DMS53 treated with DMSO at 0.1 percent for 48 hours (cell line): ENCODE measurements around the gene ROR1.
A peak's percentile ranks its signal among the peaks of the same experiment; 100 is the strongest.

Source experiments
- DNase-seq: peaks from one replicate; lab custom pipeline; 2025; ENCODE audit not compliant: unreplicated experiment; lab: John Stamatoyannopoulos, UW

Gene ROR1

DNA sequence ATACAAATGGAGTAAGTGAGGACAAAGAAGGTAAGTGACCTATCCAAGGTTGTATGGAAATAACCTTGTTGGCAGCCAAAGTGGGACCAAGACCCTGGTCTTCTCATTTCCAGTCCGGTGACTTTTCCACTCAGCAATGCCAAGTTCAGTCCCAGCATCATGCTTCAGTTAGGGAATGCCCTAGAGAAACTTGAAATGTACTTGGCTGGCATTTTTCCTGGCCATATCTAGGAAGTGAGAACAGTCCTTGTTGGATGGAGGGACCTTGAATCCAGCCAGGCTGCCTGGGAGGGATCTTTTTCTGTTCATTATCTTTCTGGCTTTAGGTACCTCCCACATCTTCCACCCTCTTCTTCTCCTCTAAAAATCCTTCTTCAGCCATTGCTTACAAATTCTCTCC is 352.8 kb downstream of the ROR1 start:
- no peak for DNase-seq

- DNase-seq: no peak
Measured at GRCh38 chr1:64127297-64127696, 353.5 kb downstream of the ROR1 start.

GRCh38 chr1:64129701-64130100 is 355.9 kb downstream of the ROR1 start:
- no peak for DNase-seq

DNA sequence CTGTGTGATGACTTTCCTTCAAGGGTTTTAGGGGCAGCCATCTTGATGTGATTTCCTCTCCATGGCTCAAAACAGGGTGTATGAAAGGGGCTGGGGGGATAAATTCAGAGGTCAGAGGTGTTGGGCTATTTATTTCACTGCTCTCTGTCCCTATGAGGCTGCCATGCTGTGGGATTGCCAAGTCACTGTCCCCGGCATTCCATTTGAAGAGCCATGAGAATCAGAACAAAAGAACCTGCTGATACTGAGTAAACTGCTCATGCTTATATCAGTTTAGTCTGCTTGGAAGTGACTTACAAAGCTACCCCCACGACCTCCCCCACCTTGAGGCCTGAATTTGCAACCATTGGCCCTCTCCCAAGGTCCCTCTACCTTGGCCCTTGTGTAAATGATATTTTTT is 357.3 kb downstream of the ROR1 start:
- no peak for DNase-seq

GRCh38 chr1:64133036-64133435 is 359.2 kb downstream of the ROR1 start:
- DNase-seq: no peak

DNA sequence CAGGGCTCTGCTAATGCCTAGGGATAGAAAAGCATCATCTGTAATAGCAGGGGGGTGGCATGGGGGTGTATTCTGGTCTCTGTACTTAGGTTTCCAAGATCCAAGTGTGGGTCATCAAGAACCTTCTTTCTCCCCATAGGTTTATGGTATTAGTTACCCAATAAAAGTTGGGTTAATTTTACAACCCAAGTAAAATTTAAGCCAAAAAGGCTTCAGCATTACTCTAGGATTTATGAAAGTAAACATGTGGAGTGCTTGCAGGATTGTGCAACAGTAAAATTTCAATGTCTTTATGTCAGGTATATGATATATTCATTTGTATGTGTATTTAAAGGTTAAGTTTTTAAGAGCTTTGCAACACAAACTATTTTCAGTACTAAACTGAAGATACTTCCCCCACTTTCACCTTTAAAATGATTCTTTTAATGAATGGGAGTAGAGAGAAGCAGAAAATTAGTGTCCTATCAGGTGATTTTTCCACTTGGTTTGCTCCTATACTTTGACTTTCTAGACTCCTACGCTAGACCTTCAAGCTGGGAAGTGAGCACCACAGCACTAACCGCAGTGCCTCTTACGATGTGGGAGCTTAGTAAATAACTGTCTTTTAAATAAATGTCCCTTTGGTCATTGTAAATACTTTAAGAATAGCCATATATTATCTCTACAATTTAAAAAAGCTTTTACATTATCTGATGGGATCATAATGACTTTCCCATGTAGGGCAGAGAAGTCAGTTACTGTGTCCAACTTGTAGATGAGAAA is 361.8 kb downstream of the ROR1 start:
- DNase-seq: no peak

DNA sequence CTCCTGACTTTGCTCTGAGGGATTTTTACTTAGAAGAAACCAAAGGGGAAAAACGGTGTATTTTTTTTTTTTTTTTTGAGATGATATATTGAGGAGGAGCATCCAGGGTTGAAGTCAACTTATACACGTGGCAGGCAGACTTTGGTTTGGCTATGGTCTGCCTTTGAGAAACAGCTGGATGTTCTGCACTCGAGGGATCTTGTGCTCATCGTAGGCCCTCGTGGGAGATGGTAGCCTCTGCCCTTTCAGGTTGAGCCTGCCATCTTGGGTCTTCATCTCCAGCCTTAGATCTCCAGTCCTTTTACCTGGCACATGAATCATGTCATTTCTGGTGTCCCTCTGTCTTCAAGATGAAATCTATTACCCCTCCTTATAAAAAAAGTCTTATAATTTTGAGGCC is 362.5 kb downstream of the ROR1 start:
- DNase-seq: no peak

DNA sequence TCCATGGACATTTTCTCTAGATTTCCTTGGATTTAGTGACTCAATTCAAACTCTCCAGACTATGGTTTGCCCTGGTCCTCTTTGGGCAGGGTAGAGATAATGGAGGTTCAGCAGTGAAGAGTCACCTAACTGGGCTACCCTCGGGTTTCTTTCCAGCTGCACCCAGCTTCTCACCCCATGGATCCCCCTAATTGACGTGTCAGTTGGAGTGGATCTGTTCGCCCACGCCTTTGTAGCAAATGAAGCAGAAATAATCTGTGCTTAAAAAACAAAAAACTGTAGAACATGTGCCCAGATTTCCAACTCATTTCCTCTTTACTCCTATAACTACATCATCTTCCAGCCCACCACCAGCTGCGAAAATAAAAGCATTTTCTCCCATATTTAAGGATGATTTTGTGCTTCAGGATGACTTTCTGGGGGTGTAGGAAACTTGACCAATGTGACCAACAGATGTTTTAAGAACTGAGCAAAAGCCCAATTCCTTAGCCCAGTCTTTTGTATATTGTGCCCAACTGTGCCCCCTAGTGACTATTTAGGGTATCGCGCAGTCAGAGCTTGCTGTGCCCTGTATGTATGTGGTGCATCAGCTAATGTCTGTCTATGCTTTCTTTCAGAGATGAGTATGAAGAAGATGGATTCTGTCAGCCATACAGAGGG is 363.1 kb downstream of the ROR1 start:
- DNase-seq: peak; percentile 86

- DNase-seq: no peak
Measured at GRCh38 chr1:64137412-64137803, 363.6 kb downstream of the ROR1 start.

DNA sequence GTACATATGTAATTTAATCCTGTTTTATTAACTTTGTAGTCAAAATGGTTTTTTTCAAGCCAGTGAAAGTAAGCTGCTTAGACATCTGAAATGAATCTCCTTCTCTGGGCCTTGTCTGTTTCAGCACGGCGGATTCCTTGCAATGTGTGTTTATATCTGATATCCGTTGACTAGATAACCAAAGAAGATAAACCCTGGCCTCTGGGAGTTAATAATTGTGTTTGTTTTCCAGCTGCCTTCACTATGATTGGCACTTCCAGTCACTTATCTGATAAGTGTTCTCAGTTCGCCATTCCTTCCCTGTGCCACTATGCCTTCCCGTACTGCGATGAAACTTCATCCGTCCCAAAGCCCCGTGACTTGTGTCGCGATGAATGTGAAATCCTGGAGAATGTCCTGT is 366.1 kb downstream of the ROR1 start:
- no peak for DNase-seq

GRCh38 chr1:64140596-64140995 is 366.8 kb downstream of the ROR1 start:
- DNase-seq: no peak

DNA sequence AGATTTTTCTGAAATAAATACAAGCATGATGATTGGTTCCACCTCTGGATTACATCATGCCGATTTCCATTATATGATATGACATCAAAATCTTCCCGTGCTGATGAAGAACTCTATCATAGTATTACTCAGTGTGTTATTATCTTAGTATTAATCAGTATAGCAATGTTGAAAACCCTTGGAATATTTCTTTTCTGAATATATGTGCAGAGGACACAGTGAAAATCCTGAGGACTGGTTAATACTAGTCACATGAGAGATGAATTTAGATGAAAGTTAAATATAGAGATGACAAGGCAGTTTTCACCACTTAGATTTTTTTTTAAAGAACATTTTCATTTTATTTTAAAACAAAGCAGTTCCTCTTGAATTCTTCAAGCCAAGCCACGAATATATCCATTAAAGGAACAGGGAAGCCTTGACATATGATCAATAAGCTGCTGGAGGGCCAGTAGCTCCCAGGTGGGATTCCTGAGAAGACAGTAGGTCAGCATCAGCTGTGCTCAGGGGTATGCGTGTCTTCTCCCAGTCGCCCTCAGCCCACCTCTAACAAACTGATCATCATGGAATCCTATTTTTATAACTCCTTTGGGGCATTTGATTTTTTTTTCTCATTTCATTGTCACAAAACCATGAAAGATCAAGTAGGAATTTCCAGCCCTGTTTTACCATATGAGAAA is 373.4 kb downstream of the ROR1 start:
- no peak for DNase-seq

DNA sequence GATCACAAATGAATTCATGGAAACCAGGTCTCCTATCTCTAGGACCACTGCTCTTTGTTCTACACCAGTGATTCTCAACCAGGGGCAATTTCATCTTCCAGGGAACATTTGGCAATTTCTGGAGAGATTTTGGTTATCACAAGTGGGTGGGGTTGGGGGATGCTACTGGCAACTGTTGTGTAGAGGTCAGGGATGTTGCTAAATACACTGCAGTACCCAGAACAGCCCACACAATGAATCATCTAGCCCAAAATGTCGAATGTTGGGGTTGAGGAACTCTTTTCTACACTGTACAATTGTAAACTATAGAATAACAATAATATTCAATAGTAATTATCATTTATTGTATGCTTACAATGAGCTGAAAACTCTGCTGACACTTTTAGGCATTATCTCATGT is 373.9 kb downstream of the ROR1 start:
- no peak for DNase-seq

DNA sequence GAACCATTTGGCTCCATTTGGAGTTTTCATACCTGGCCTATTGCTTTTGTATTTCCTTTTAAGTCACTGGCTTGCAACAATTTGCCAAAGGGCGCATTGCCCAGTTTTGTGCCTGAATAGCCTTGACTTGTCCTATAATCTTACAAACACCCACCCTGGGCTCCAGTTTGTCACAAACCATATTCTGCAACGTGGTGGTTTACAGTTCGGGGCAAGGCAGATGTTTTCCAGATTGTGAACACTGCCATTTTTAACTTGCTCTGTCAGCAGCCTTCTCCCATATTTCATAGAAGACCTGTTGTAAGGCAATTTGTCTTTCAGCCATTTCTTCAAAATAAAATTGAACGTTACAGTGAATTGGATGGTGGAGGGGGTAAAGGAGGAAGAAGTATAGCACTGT is 376.4 kb downstream of the ROR1 start:
- no peak for DNase-seq

DNA sequence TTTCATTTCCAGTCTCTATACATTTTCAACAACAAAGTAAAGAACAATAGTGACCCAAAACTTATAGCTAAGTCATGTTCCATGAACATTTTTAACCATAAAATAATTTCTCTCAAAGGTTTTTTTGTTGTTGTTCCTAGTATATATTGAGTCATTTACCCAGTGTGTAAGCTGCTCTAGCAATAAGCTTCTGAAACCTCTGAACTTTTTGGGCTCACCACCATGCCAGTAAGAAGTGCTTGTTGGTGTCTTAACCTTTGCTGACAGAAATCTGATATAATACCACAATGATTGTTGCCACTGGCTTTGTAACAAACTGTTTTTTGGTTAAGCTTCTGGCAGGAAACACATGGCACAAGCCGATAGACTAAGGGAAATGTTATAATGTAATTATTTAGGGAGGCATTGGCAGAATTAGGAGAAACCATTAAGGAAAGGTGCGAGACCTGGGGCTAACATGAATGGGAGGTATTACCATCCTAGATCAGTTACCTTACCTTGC is 377.0 kb downstream of the ROR1 start:
- no peak for DNase-seq

- DNase-seq: no peak
Measured at GRCh38 chr1:64155278-64155677, 381.5 kb downstream of the ROR1 start.

DNA sequence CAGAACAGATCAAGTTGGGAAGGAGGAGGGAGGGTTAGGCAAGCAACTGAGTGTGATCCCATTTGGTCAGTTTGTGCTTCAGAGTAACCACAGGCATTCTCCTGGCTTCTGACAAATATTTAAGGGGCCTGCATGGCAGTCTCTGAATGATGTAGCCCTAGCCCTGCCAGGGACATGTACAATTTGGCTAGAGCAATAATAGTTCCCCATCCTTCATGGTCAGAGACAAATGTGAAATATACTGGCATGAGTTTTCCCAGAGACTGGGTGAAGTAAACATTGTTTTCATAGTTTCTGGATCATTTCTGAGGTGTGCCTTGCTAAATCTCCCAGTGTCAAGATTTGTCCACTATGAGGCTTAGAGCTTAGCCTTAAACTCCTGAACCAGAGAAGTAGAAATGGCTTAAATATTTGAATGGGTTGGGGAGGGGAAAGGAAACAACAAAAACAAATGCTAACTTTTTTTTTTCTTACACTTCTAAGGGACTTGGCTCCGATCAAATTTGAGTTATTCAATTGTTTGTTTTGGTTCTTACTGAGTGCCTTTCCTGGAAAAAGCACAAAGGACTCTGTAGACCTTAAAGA is 387.6 kb downstream of the ROR1 start:
- no peak for DNase-seq

- no peak for DNase-seq
Measured at GRCh38 chr1:64162151-64162550, 388.3 kb downstream of the ROR1 start.

- no peak for DNase-seq
Measured at GRCh38 chr1:64162804-64163203, 389.0 kb downstream of the ROR1 start.

DNA sequence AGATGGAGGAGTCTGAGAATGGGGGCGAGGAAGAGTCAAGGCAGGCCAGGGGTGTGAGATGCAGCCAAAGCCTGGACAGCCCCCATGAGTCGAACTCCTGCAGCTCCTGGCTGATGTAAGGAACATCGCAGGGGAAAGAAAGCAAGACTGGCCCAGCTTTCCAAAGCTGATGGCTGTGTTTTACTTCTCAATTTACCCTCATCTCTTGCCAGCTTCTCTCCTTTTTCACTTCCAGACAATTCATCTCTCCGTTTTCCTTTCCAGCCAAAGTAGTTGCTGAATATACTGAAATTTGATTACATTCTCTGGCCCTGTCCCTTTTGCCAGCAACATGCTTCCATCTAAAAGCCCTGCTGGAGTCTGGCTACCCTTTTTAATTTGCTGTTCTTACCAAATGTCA is 389.6 kb downstream of the ROR1 start:
- DNase-seq: no peak

DNA sequence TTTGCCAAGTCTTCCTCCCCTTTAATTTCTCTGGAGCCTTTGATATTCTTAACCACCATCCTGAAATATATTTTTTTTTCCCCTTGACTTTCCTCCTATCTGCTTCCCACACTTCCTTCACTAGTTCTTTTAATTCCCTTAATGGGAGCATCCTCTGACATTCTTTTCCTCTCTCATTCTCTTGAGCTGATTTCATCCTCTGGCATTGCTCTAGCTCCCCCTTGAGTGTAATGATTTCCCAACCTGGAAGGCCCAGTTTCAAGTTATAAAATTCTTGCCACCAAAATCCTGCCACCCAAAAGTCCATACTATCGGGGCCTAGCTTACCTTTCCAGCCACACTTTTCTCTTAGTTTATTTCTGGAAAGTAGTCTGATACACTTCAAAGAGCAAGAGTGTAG is 390.2 kb downstream of the ROR1 start:
- peak; percentile 17 for DNase-seq

DNA sequence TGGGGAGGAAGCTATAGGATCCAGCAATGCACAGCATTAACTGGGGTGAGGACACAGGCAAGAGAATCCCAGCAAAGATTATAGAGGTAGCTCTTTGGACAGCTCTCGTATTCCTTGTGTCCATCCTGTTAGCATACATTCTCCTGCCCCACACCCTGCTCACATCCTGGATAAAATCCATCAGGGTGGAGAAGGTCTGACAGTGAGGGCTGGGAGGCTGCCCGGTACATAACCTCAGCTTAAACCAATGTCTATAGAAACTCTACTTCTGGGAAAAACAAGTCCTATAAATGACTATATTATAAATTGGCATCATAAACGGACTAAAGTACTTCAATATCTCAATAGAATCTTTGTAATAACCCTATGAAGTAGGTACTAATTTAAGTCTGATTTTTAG is 392.8 kb downstream of the ROR1 start:
- DNase-seq: no peak
